Psoas muscle (tissue), 8 donors: Measurements from ENCODE around the gene ATP2C1. TPM values are rescaled to one million over a fixed set of nuclear protein-coding genes. Genes with fewer than 3 reads are reported as not detected.

ENCODE experiments used
- ATAC-seq, 4 donors: fragments of 200-7000 bp; cut with Tn5 transposase; one replicate each; pipeline ENCODE4 v1.9.1; 2020; ENCODE audit warnings: moderate library complexity in 3 of 4, mild to moderate bottlenecking in 2 of 4
- DNase-seq, 2 donors: peaks; one replicate each; pipeline ENCODE4 v3.0.0-alpha.2; 2020
- H3K27ac ChIP-seq: fragments of 200-600 bp; one replicate; pipeline ENCODE4 v1.8.0; 2022
- H3K27me3 ChIP-seq, 3 donors: fragments of 200-600 bp in 1 of 3; one replicate each; pipeline versions ENCODE4 v1.6.1 to v1.8.0; 2013 to 2022; ENCODE audit warnings: low read length in 2 of 3, mild to moderate bottlenecking in 2 of 3, moderate library complexity in 1 of 3; ENCODE audit not compliant: insufficient read depth in 3 of 3
- H3K36me3 ChIP-seq, 2 donors: fragments of 200-600 bp in 1 of 2; one replicate each; pipeline versions ENCODE4 v1.6.1 to v1.8.0; 2013 to 2022; ENCODE audit warnings: low read depth in 1 of 2, mild to moderate bottlenecking in 1 of 2, moderate library complexity in 1 of 2; ENCODE audit not compliant: insufficient read depth in 1 of 2
- H3K4me1 ChIP-seq: fragments of 200-600 bp; one replicate; pipeline ENCODE4 v1.8.0; 2022
- H3K4me3 ChIP-seq: fragments of 200-600 bp; one replicate; pipeline ENCODE4 v1.8.0; 2022; ENCODE audit warnings: mild to moderate bottlenecking
- H3K9me3 ChIP-seq: fragments of 200-600 bp; one replicate; pipeline ENCODE4 v1.8.0; 2022
- WGBS, 3 donors: extraction: QIAGEN DNeasy Blood & Tissue Kit; methylation state at CpG; one replicate each; pipeline versions ENCODE4 v1.1.6 to v1.1.7; 2013; 5-methylcytosine and 5-hydroxymethylcytosine counted together
- intact Hi-C, 2 donors: fragments of 100-400 bp; cut with DNase I; formaldehyde crosslinking; loops; one replicate each; pipeline versions ENCODE4 v1.11.0 to v1.14.2; 2022
- polyA plus RNA-seq, 3 donors: library from polyadenylated mRNA; stranded (reverse); fragments of 200-250 nt; gene quantifications; one replicate each; pipeline ENCODE4 v1.2.3, GENCODE V29; 2013
- total RNA-seq, 4 donors: library from RNA; stranded (reverse); fragmentation: NEBNext Ultra II Directional in 2 of 4; extraction: Animal tissue kit (Norgen Biotek cat#: 25700) in 2 of 4; gene quantifications; one replicate each; pipeline versions ENCODE4 v1.2.1 to v1.2.4, GENCODE V29; 2021 to 2023
- TF ChIP-seq, protein P1 (sequence below): fragments of 200-600 bp; IDR thresholded peaks from one replicate; pipeline ENCODE4 v1.8.0; 2022; ENCODE audit warnings: antibody characterized with exemption
- donor health status: healthy with polysubstance abuse.
- donor health status: DM: no; HTN: no; CAD: no; lungs with moderate emphysema.
- donor health status: Bipolar disorder and iron deficiency.
- donor health status: healthy.
- donor health status: DM: yes; HTN: yes; CAD: no.
- donor health status: DM: no; HTN: no; CAD: no.
- donor health status: DM: no; HTN: no; CAD: no.
- donor health status: DM: yes; HTN: yes; CAD: no.

Gene ATP2C1
- total and polyA plus RNA-seq, 7 donors: 20.5 to 46.2 (median 30.6) TPM

DNA sequence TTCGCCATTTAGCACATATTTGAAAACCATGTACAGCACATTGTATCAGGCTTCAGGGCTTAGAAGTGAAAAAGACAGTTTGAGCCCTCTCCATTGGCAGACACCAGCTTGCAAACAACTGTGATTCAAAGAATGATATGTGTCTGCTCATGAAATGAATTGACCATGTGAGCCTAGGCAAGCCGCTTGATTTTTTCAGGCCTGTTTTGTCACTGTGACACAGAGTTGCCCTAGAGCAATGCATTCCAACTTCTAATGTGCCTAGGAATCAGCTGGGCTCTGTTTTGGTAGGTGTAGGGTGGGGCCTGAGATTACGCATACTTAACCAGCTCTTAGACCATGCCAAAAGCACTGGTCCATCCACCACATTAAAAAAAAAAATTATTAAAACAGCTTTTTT, 53.0 kb downstream of the ATP2C1 start:
- TF ChIP-seq, protein P1, sequence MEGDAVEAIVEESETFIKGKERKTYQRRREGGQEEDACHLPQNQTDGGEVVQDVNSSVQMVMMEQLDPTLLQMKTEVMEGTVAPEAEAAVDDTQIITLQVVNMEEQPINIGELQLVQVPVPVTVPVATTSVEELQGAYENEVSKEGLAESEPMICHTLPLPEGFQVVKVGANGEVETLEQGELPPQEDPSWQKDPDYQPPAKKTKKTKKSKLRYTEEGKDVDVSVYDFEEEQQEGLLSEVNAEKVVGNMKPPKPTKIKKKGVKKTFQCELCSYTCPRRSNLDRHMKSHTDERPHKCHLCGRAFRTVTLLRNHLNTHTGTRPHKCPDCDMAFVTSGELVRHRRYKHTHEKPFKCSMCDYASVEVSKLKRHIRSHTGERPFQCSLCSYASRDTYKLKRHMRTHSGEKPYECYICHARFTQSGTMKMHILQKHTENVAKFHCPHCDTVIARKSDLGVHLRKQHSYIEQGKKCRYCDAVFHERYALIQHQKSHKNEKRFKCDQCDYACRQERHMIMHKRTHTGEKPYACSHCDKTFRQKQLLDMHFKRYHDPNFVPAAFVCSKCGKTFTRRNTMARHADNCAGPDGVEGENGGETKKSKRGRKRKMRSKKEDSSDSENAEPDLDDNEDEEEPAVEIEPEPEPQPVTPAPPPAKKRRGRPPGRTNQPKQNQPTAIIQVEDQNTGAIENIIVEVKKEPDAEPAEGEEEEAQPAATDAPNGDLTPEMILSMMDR: no peak
- 97 to 99% (median 99%) methylated on average over 3 of the region's 3 CpGs for WGBS, 3 donors
- H3K36me3 ChIP-seq: peaks cover 0 to 90% of the 10 kb centered on the region in 2 donors
- intact Hi-C loops: no loop called here
- H3K9me3 ChIP-seq: no peaks in the 10 kb centered on the region
- DNase-seq (no peak), ATAC-seq (no peak)
- no peak overlapping the region for H3K4me3 ChIP-seq
- no peak overlapping the region for H3K27ac ChIP-seq
- no peaks in the 10 kb centered on the region for H3K4me1 ChIP-seq
- no peaks in the 10 kb centered on the region for H3K27me3 ChIP-seq

DNA sequence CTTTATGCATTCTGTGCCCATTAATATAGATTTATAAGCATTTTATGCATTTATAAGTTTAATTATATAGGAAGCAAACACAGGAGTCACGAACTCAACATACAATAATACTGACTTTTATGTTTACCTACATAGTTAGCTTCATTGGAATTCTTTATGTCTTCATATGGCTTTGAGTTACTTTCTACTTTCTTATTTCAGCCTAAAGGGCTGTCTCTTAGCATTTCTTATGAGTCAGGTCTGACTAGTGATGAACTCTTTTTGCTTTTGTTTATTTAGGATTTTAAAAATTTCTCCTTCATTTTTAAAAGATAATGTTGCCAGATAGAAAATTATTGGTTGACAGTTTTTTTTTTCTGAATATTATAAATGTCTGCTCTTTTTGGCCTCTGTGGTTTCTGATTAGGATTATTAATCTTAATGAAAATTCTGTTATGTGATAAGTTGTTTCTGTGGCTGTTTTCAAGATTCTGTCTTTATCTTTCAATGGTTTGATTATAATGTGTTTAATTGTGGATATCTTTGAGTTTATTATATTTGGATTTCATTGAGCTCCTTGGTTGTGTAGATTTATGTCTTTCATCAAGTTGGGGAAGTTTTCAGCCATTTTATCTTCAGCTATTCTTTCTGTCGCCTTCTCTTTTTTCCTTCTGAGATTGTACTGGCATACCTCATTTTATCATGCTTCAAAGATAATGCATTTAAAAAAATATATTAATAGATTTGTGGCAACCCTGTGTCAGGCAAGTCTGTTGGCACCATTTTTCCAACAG, 54.3 kb downstream of the ATP2C1 start:
- H3K27me3 ChIP-seq: no peaks in the 10 kb centered on the region
- H3K4me1 ChIP-seq: no peaks in the 10 kb centered on the region
- H3K4me3 ChIP-seq: no peak overlapping the region
- H3K27ac ChIP-seq: no peak overlapping the region
- peaks cover 0 to 84% of the 10 kb centered on the region in 2 donors for H3K36me3 ChIP-seq
- DNase-seq (no peak), ATAC-seq (no peak)
- H3K9me3 ChIP-seq: no peaks in the 10 kb centered on the region
- intact Hi-C loops: no loop called here
- TF ChIP-seq, protein P1: no peak
- 98 to 99% (median 98%) methylated on average over 2 of the region's 2 CpGs for WGBS, 3 donors

DNA sequence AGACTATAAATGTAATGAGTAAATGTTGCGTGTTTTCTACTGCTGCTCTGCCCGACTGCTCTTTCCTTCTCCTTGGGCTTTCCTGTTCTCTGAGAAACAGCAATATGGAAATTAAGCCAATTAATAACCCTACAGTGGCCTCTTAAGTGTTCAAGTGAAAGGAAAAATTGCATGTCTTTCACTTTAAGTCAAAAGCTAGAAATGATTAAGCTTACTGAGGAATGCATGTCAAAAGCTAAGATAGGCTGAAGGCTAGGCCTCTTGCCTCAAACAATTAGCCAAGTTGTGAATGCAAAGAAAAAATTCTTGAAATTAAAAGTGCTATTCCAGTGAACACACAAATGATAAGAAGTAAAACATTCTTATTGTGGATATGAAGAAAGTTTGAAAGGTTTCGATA, 55.0 kb downstream of the ATP2C1 start:
- 98 to 99% (median 99%) methylated on average over 3 of the region's 3 CpGs for WGBS, 3 donors
- H3K36me3 ChIP-seq: peaks cover 0 to 84% of the 10 kb centered on the region in 2 donors
- no peak overlapping the region for H3K27ac ChIP-seq
- TF ChIP-seq, protein P1: no peak
- intact Hi-C loops: no loop called here
- H3K4me1 ChIP-seq: no peaks in the 10 kb centered on the region
- H3K9me3 ChIP-seq: no peaks in the 10 kb centered on the region
- H3K4me3 ChIP-seq: no peak overlapping the region
- ATAC-seq (no peak), DNase-seq (no peak)
- H3K27me3 ChIP-seq: no peaks in the 10 kb centered on the region

DNA sequence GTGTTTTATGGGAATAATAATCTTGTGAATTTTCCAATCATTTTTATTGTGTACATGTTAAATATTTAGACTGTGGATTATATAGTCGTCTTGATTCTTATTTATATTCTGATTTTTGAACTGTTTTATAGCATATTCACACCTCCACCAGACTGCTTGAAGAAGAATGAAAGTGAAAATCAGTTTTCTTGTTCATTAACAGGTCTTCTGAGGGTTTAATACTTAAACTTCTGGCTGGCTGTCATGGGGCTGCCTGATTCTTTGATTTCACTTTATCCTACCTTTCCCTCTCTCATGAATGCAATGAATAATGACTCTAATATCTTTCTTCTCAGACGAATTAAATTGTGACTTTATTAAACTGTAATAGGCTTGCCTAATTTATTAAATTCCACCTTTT, 56.2 kb downstream of the ATP2C1 start:
- 81 to 85% (median 84%) methylated on average over 2 of the region's 2 CpGs for WGBS, 3 donors
- DNase-seq (no peak), ATAC-seq (no peak)
- no peaks in the 10 kb centered on the region for H3K27me3 ChIP-seq
- TF ChIP-seq, protein P1: no peak
- peaks cover 0 to 84% of the 10 kb centered on the region in 2 donors for H3K36me3 ChIP-seq
- H3K27ac ChIP-seq: no peak overlapping the region
- H3K9me3 ChIP-seq: no peaks in the 10 kb centered on the region
- intact Hi-C loops: no loop called here
- no peaks in the 10 kb centered on the region for H3K4me1 ChIP-seq
- no peak overlapping the region for H3K4me3 ChIP-seq

DNA sequence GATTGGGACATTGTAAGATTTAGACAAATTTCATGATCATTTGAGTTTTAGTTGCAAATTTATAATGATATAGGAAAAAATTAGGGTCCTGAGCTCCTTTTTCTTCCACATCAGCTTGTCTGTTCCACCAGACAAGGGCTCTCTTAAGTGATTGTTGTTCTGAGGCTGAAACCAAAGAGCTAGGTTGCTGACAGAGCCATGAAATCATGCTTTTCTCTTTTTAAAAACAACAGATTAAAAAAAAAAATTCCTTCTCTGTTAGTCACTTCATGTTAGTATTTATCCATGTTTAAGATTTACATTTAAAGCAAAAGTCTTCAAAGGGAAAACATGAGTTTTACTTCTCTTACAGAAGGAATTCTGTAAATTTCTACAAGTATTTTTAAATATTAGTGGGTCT, 56.8 kb downstream of the ATP2C1 start:
- TF ChIP-seq, protein P1: no peak

More for the DNA sequence above, 56.8 kb downstream of the ATP2C1 start:
- intact Hi-C loops: no loop called here
- H3K9me3 ChIP-seq: no peaks in the 10 kb centered on the region
- no peak overlapping the region for H3K27ac ChIP-seq
- H3K4me3 ChIP-seq: no peak overlapping the region
- H3K4me1 ChIP-seq: no peaks in the 10 kb centered on the region
- H3K36me3 ChIP-seq: peaks cover 0 to 84% of the 10 kb centered on the region in 2 donors
- H3K27me3 ChIP-seq: no peaks in the 10 kb centered on the region
- DNase-seq (no peak), ATAC-seq (no peak)
